Dendritic cell treated with granulocyte-macrophage colony-stimulating factor and Interleukin-4, amounts not matched to agents 40 ng/mL and 50 ng/mL, for 4 days (primary cell): ENCODE results near the gene SMC2.

Experiments
- H3K27ac Mint-ChIP-seq: one replicate; pipeline ENCODE4 v1.8.0; 2022; ENCODE audit warnings: mild to moderate bottlenecking, mixed read lengths
- H3K27me3 Mint-ChIP-seq: one replicate; pipeline ENCODE4 v1.8.0; 2022; ENCODE audit warnings: mild to moderate bottlenecking, mixed read lengths
- H3K36me3 Mint-ChIP-seq: one replicate; pipeline ENCODE4 v1.8.0; 2022; ENCODE audit warnings: low read depth, mixed read lengths
- H3K4me1 Mint-ChIP-seq: one replicate; pipeline ENCODE4 v1.8.0; 2022; ENCODE audit warnings: low read depth, mixed read lengths
- H3K4me3 Mint-ChIP-seq: one replicate; pipeline ENCODE4 v1.8.0; 2022; ENCODE audit warnings: mild to moderate bottlenecking, moderate library complexity, mixed read lengths
- H3K9me3 Mint-ChIP-seq: one replicate; pipeline ENCODE4 v1.8.0; 2022; ENCODE audit warnings: mixed read lengths
- intact Hi-C: fragments of 100-400 bp; cut with micrococcal nuclease; formaldehyde crosslinking; loops from one replicate; pipeline ENCODE4 v1.15.0; 2022

The SMC2 gene

GRCh38 chr9:104090578-104090977, 3.5 kb upstream of the SMC2 start:
- Mint-ChIP-seq H3K4me3 (no peak overlapping the region), H3K4me1 (peaks cover 36% of the 10 kb centered on the region), H3K36me3 (peaks cover 13% of the 10 kb centered on the region), H3K27me3 (peaks cover 6% of the 10 kb centered on the region), H3K27ac (peak overlapping the region; percentile 5), H3K9me3 (no peaks in the 10 kb centered on the region)
- intact Hi-C loops: loop anchor here (5.0 kb wide), 1 partner anchor 652 kb away; no protein-coding TSS in a partner anchor

- peaks cover 6% of the 10 kb centered on the region for H3K27me3 Mint-ChIP-seq
- H3K9me3 Mint-ChIP-seq: no peaks in the 10 kb centered on the region
- no peak overlapping the region for H3K4me3 Mint-ChIP-seq
- peaks cover 36% of the 10 kb centered on the region for H3K4me1 Mint-ChIP-seq
- intact Hi-C loops: loop anchor here (5.0 kb wide), 1 partner anchor 651 kb away; no protein-coding TSS in a partner anchor
- peaks cover 13% of the 10 kb centered on the region for H3K36me3 Mint-ChIP-seq
- no peak overlapping the region for H3K27ac Mint-ChIP-seq
Observed at GRCh38 chr9:104091116-104091515, 3.0 kb upstream of the SMC2 start.

GRCh38 chr9:104091708-104092107, 2.4 kb upstream of the SMC2 start:
- intact Hi-C loops: loop anchor here (5.0 kb wide), 1 partner anchor 651 kb away; no protein-coding TSS in a partner anchor
- Mint-ChIP-seq H3K27me3 (peaks cover 6% of the 10 kb centered on the region), H3K4me3 (no peak overlapping the region), H3K9me3 (no peaks in the 10 kb centered on the region), H3K27ac (no peak overlapping the region), H3K4me1 (peaks cover 36% of the 10 kb centered on the region), H3K36me3 (peaks cover 13% of the 10 kb centered on the region)

GRCh38 chr9:104092192-104092591, 1.9 kb upstream of the SMC2 start:
- no peaks in the 10 kb centered on the region for H3K9me3 Mint-ChIP-seq
- no peak overlapping the region for H3K27ac Mint-ChIP-seq

GRCh38 chr9:104092875-104093600, 1.1 kb upstream of the SMC2 start:
- H3K27ac Mint-ChIP-seq: peak overlapping the region; percentile 94
- H3K4me1 Mint-ChIP-seq: peaks cover 36% of the 10 kb centered on the region
- intact Hi-C loops: loop anchor here (5.0 kb wide), 1 partner anchor 649 kb away; no protein-coding TSS in a partner anchor
- no peaks in the 10 kb centered on the region for H3K9me3 Mint-ChIP-seq
- H3K4me3 Mint-ChIP-seq: peak overlapping the region; percentile 98
- no peaks in the 10 kb centered on the region for H3K27me3 Mint-ChIP-seq
- peaks cover 13% of the 10 kb centered on the region for H3K36me3 Mint-ChIP-seq

More at GRCh38 chr9:104092192-104092591, 1.9 kb upstream of the SMC2 start:
- Mint-ChIP-seq H3K36me3 (peaks cover 13% of the 10 kb centered on the region), H3K4me3 (no peak overlapping the region), H3K4me1 (peaks cover 36% of the 10 kb centered on the region), H3K27me3 (peaks cover 3% of the 10 kb centered on the region)
- intact Hi-C loops: loop anchor here (5.0 kb wide), 1 partner anchor 650 kb away; no protein-coding TSS in a partner anchor

- no peaks in the 10 kb centered on the region for H3K9me3 Mint-ChIP-seq
- peak overlapping the region; percentile 98 for H3K4me3 Mint-ChIP-seq
- intact Hi-C loops: loop anchor here (5.0 kb wide), 1 partner anchor 648 kb away; no protein-coding TSS in a partner anchor
- H3K36me3 Mint-ChIP-seq: peaks cover 13% of the 10 kb centered on the region
- no peaks in the 10 kb centered on the region for H3K27me3 Mint-ChIP-seq
- peak overlapping the region; percentile 94 for H3K27ac Mint-ChIP-seq
- H3K4me1 Mint-ChIP-seq: peaks cover 36% of the 10 kb centered on the region
Observed at GRCh38 chr9:104094534-104095015, 466 bp downstream of the SMC2 start.

- intact Hi-C loops: no loop called here
- H3K9me3 Mint-ChIP-seq: no peaks in the 10 kb centered on the region
- H3K4me3 Mint-ChIP-seq: no peak overlapping the region
- peaks cover 10% of the 10 kb centered on the region for H3K4me1 Mint-ChIP-seq
- peaks cover 32% of the 10 kb centered on the region for H3K36me3 Mint-ChIP-seq
- H3K27ac Mint-ChIP-seq: no peak overlapping the region
- no peaks in the 10 kb centered on the region for H3K27me3 Mint-ChIP-seq
Observed at GRCh38 chr9:104099630-104100029, 5.5 kb downstream of the SMC2 start.

- H3K27me3 Mint-ChIP-seq: no peaks in the 10 kb centered on the region
- H3K4me1 Mint-ChIP-seq: no peaks in the 10 kb centered on the region
- H3K9me3 Mint-ChIP-seq: no peaks in the 10 kb centered on the region
- peaks cover 44% of the 10 kb centered on the region for H3K36me3 Mint-ChIP-seq
- no peak overlapping the region for H3K27ac Mint-ChIP-seq
- intact Hi-C loops: no loop called here
- no peak overlapping the region for H3K4me3 Mint-ChIP-seq
Observed at GRCh38 chr9:104104360-104104759, 10.3 kb downstream of the SMC2 start.

- Mint-ChIP-seq H3K27me3 (no peaks in the 10 kb centered on the region), H3K4me1 (no peaks in the 10 kb centered on the region), H3K4me3 (no peak overlapping the region), H3K27ac (no peak overlapping the region), H3K9me3 (no peaks in the 10 kb centered on the region), H3K36me3 (peaks cover 36% of the 10 kb centered on the region)
- intact Hi-C loops: no loop called here
Observed at GRCh38 chr9:104107799-104108198, 13.7 kb downstream of the SMC2 start.

- no peaks in the 10 kb centered on the region for H3K4me1 Mint-ChIP-seq
- intact Hi-C loops: no loop called here
- no peaks in the 10 kb centered on the region for H3K27me3 Mint-ChIP-seq
- peaks cover 36% of the 10 kb centered on the region for H3K36me3 Mint-ChIP-seq
- no peak overlapping the region for H3K4me3 Mint-ChIP-seq
- no peaks in the 10 kb centered on the region for H3K9me3 Mint-ChIP-seq
- H3K27ac Mint-ChIP-seq: no peak overlapping the region
Observed at GRCh38 chr9:104108315-104108714, 14.2 kb downstream of the SMC2 start.

- Mint-ChIP-seq H3K36me3 (peaks cover 29% of the 10 kb centered on the region), H3K9me3 (no peaks in the 10 kb centered on the region), H3K4me3 (no peak overlapping the region), H3K4me1 (no peaks in the 10 kb centered on the region), H3K27me3 (no peaks in the 10 kb centered on the region), H3K27ac (no peak overlapping the region)
- intact Hi-C loops: no loop called here
Observed at GRCh38 chr9:104110509-104110908, 16.4 kb downstream of the SMC2 start.

- no peak overlapping the region for H3K4me3 Mint-ChIP-seq
- no peaks in the 10 kb centered on the region for H3K9me3 Mint-ChIP-seq
- no peaks in the 10 kb centered on the region for H3K27me3 Mint-ChIP-seq
- no peak overlapping the region for H3K27ac Mint-ChIP-seq
- H3K4me1 Mint-ChIP-seq: no peaks in the 10 kb centered on the region
- intact Hi-C loops: no loop called here
- H3K36me3 Mint-ChIP-seq: peaks cover 24% of the 10 kb centered on the region
Observed at GRCh38 chr9:104118916-104119315, 24.8 kb downstream of the SMC2 start.

GRCh38 chr9:104121022-104121421, 26.9 kb downstream of the SMC2 start:
- peaks cover 36% of the 10 kb centered on the region for H3K36me3 Mint-ChIP-seq
- intact Hi-C loops: no loop called here
- no peak overlapping the region for H3K4me3 Mint-ChIP-seq
- H3K4me1 Mint-ChIP-seq: no peaks in the 10 kb centered on the region
- no peaks in the 10 kb centered on the region for H3K27me3 Mint-ChIP-seq
- no peaks in the 10 kb centered on the region for H3K9me3 Mint-ChIP-seq
- no peak overlapping the region for H3K27ac Mint-ChIP-seq

- Mint-ChIP-seq H3K36me3 (peaks cover 51% of the 10 kb centered on the region), H3K27me3 (no peaks in the 10 kb centered on the region), H3K4me3 (no peak overlapping the region), H3K9me3 (no peaks in the 10 kb centered on the region), H3K4me1 (no peaks in the 10 kb centered on the region), H3K27ac (no peak overlapping the region)
- intact Hi-C loops: no loop called here
Observed at GRCh38 chr9:104138243-104138868, 44.2 kb downstream of the SMC2 start.
